ENCODE results near the gene PCNT. TPM values are rescaled to one million over a fixed set of nuclear protein-coding genes. Genes with fewer than 3 reads are reported as not detected.
A peak's percentile ranks its signal among the peaks of the same experiment; 100 is the strongest.

Gene PCNT
- total RNA-seq, 1 experiment from 2014 or later = 41.0 TPM

DNA sequence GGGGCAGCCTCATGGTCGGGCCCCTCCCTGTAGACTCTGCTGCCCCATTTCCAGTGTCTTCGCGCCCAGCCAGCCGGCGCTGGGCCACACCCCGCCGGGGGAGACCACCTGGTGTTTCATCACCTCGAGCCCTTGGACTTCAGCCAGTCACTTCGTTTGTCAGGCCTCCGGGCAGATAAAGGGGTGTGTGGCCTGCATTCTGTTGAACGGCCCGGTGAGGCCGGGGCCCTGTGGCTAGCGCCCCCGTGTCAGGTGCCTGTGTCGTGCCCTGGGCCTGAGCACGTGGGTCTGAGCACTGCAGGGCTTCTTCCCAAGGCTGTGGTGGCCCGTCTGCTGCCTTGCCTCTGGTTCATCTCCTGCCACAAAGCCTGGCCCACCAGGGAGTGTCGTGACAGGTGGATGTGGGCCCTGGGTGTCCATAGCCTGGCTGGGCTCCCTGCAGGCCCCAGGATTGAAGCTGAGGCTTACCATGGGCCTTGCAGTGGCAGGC is 69.5 kb downstream of the PCNT start:
- CTCF ChIA-PET = no interaction called here
- Mint-ChIP-seq H3K27me3 (ENCODE audit: low read depth) (no peaks in the 10 kb centered on the region), H3K36me3 (peaks cover 39% of the 10 kb centered on the region), H3K9me3 (no peaks in the 10 kb centered on the region), H3K4me3 (no peak overlapping the region), H3K4me1 (no peaks in the 10 kb centered on the region), H3K27ac (0 out of 2 replicates have a peak overlapping the region, but pooled peaks have one; percentile 36)
- TF ChIP-seq FOXP1 (CRISPR knock-in tag; IDR thresholded peaks at IDR 0.05; ENCODE audit: borderline replicate concordance) = no peak
- TF ChIP-seq SOX15 (CRISPR knock-in tag; IDR thresholded peaks at IDR 0.05) = no peak
- ATAC-seq (no peak), DNase-seq (ENCODE audit: low spot score) (no peak)
- POLR2A ChIA-PET = no interaction called here

DNA sequence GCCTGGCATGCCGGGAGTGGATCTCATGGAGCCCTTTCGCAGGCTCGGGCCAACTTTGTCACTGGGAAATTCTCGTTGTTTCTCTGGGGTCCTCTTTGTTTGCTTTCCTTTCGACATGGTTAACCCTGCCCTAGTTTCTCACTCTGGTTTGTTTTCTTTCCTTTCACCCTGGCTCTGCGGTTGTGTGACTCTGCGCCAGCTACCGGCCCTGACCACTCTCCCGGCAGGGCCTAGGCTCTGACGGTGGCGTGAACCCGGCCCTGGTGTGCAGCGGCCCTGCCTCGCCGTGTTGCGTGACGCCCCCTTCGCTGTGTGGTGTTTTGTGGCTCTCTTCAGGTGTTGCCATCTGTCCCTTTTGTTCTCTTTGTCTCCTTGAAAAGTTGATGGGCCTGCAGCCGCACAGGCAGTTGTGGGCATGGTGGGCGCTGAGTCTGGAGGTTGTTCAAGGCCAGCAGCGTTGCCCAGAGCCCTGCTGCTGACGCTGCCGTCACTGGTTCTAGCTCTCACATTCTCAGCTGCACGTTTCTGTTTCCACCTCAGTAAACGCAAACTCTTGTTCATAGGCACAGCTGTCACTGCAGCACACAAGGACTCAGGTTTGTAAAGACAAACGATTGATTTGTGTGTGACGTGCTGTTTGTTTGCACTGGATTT is 70.1 kb downstream of the PCNT start:
- Mint-ChIP-seq H3K36me3 (peaks cover 41% of the 10 kb centered on the region), H3K27ac (peak overlapping the region; percentile 64), H3K4me1 (no peaks in the 10 kb centered on the region), H3K27me3 (ENCODE audit: low read depth) (no peaks in the 10 kb centered on the region), H3K9me3 (no peaks in the 10 kb centered on the region), H3K4me3 (no peak overlapping the region)
- TF ChIP-seq ATF1 (CRISPR knock-in tag; IDR thresholded peaks at IDR 0.05) = no peak
- ChIA-PET CTCF (no interaction called here), POLR2A (no interaction called here)
- no peak for DNase-seq (ENCODE audit: low spot score)
- ATAC-seq = no peak

DNA sequence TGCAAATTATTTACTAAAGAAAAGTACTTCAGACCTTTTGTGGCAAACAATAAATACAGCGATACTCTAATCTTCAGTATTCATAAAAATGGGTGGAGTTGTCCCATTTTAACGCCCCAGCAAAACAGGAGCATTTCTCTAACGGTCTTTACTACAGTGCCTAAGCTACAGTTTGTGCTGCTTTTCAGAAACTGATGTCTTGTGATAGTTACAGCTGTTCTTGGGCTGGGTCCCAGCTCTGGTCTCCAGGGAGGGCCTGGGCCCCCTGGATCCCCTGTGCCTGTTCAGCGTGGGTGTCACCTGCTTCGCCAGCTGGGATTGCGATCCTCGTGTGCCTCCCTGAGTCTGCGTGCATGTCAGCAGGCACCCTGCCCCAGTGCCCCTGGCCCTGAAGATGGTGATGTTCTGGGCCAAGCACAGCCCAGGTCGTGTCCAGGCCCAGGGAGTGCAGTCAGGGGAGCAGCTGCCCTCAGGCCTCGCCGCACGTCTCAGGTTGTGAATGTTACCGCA is 70.7 kb downstream of the PCNT start:
- CTCF ChIA-PET = no interaction called here
- H3K36me3 Mint-ChIP-seq = peaks cover 41% of the 10 kb centered on the region
- POLR2A ChIA-PET = no interaction called here
- DNase-seq (ENCODE audit: low spot score) (no peak), ATAC-seq (no peak)
- H3K4me1 Mint-ChIP-seq = no peaks in the 10 kb centered on the region
- no peak overlapping the region; the same call in 1 of the 2 replicates for H3K27ac Mint-ChIP-seq
- H3K27me3 Mint-ChIP-seq (ENCODE audit: low read depth) = no peaks in the 10 kb centered on the region
- H3K4me3 Mint-ChIP-seq = no peak overlapping the region
- TF ChIP-seq ZBTB21 (CRISPR knock-in tag; IDR thresholded peaks at IDR 0.05; ENCODE audit: borderline replicate concordance) = no peak
- no peak for TF ChIP-seq TEAD1 (CRISPR knock-in tag; IDR thresholded peaks at IDR 0.05)
- no peaks in the 10 kb centered on the region for H3K9me3 Mint-ChIP-seq

DNA sequence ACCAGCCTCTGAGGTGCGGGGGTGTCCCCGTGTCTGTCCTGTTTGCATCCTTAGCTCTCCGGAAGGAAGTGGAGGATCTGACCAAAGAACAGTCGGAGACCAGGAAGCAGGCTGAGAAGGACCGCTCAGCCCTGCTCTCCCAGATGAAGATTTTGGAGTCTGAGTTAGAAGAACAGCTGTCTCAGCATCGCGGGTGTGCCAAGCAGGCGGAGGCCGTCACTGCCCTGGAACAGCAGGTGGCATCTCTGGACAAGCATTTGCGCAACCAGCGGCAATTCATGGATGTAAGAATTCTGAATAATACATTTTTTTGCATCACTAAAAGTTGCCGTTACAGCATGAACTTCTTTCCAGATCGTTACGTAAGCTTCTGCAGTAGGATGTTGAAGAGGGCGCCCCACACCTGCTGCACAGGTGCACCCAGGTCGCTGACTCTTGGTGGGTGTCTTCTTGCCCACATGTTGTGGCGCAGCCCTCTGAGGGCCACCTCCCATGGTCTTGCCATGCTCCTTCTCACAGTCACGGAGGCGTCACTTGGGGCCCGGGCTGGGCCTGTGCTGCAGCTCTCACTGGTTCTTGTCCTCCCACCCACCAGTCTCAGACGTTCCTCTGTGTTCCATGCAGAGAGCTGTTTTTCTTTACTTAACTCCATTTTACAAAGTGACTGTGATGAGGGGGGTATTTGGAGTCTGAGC is 73.4 kb downstream of the PCNT start:
- Mint-ChIP-seq H3K4me1 (no peaks in the 10 kb centered on the region), H3K27me3 (ENCODE audit: low read depth) (no peaks in the 10 kb centered on the region), H3K36me3 (peaks cover 44% of the 10 kb centered on the region), H3K27ac (no peak overlapping the region; the same call in 1 of the 2 replicates), H3K9me3 (no peaks in the 10 kb centered on the region), H3K4me3 (no peak overlapping the region)
- CTCF ChIA-PET = no interaction called here
- ATAC-seq = no peak
- no peak for DNase-seq (ENCODE audit: low spot score)
- POLR2A ChIA-PET = interaction anchor here (0.6 kb wide), 1 partner anchor 622 kb away, joined by 3 read pairs; no protein-coding TSS in a partner anchor
- TF ChIP-seq ZBTB21 (CRISPR knock-in tag; IDR thresholded peaks at IDR 0.05; ENCODE audit: borderline replicate concordance) (no peak), CREM (CRISPR knock-in tag; IDR thresholded peaks at IDR 0.05) (no peak), ETV6 (CRISPR knock-in tag; IDR thresholded peaks at IDR 0.05) (no peak), PRRX2 (CRISPR knock-in tag; IDR thresholded peaks at IDR 0.05) (no peak), SMAD3 (CRISPR knock-in tag; IDR thresholded peaks at IDR 0.05; ENCODE audit: borderline replicate concordance) (no peak)
- TF ChIP-seq, protein P1, sequence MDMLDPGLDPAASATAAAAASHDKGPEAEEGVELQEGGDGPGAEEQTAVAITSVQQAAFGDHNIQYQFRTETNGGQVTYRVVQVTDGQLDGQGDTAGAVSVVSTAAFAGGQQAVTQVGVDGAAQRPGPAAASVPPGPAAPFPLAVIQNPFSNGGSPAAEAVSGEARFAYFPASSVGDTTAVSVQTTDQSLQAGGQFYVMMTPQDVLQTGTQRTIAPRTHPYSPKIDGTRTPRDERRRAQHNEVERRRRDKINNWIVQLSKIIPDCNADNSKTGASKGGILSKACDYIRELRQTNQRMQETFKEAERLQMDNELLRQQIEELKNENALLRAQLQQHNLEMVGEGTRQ (CRISPR knock-in tag; IDR thresholded peaks at IDR 0.05) = no peak
- TF ChIP-seq, protein P2, sequence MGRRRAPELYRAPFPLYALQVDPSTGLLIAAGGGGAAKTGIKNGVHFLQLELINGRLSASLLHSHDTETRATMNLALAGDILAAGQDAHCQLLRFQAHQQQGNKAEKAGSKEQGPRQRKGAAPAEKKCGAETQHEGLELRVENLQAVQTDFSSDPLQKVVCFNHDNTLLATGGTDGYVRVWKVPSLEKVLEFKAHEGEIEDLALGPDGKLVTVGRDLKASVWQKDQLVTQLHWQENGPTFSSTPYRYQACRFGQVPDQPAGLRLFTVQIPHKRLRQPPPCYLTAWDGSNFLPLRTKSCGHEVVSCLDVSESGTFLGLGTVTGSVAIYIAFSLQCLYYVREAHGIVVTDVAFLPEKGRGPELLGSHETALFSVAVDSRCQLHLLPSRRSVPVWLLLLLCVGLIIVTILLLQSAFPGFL (CRISPR knock-in tag; IDR thresholded peaks at IDR 0.05; ENCODE audit: borderline replicate concordance) = no peak
- TF ChIP-seq, protein P3, sequence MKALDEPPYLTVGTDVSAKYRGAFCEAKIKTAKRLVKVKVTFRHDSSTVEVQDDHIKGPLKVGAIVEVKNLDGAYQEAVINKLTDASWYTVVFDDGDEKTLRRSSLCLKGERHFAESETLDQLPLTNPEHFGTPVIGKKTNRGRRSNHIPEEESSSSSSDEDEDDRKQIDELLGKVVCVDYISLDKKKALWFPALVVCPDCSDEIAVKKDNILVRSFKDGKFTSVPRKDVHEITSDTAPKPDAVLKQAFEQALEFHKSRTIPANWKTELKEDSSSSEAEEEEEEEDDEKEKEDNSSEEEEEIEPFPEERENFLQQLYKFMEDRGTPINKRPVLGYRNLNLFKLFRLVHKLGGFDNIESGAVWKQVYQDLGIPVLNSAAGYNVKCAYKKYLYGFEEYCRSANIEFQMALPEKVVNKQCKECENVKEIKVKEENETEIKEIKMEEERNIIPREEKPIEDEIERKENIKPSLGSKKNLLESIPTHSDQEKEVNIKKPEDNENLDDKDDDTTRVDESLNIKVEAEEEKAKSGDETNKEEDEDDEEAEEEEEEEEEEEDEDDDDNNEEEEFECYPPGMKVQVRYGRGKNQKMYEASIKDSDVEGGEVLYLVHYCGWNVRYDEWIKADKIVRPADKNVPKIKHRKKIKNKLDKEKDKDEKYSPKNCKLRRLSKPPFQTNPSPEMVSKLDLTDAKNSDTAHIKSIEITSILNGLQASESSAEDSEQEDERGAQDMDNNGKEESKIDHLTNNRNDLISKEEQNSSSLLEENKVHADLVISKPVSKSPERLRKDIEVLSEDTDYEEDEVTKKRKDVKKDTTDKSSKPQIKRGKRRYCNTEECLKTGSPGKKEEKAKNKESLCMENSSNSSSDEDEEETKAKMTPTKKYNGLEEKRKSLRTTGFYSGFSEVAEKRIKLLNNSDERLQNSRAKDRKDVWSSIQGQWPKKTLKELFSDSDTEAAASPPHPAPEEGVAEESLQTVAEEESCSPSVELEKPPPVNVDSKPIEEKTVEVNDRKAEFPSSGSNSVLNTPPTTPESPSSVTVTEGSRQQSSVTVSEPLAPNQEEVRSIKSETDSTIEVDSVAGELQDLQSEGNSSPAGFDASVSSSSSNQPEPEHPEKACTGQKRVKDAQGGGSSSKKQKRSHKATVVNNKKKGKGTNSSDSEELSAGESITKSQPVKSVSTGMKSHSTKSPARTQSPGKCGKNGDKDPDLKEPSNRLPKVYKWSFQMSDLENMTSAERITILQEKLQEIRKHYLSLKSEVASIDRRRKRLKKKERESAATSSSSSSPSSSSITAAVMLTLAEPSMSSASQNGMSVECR (CRISPR knock-in tag; IDR thresholded peaks at IDR 0.05; ENCODE audit: borderline replicate concordance) = no peak
- TF ChIP-seq, protein P4, sequence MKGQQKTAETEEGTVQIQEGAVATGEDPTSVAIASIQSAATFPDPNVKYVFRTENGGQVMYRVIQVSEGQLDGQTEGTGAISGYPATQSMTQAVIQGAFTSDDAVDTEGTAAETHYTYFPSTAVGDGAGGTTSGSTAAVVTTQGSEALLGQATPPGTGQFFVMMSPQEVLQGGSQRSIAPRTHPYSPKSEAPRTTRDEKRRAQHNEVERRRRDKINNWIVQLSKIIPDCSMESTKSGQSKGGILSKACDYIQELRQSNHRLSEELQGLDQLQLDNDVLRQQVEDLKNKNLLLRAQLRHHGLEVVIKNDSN (CRISPR knock-in tag; IDR thresholded peaks at IDR 0.05) = no peak
